Measurements from ENCODE around the gene QRICH1.

DNA sequence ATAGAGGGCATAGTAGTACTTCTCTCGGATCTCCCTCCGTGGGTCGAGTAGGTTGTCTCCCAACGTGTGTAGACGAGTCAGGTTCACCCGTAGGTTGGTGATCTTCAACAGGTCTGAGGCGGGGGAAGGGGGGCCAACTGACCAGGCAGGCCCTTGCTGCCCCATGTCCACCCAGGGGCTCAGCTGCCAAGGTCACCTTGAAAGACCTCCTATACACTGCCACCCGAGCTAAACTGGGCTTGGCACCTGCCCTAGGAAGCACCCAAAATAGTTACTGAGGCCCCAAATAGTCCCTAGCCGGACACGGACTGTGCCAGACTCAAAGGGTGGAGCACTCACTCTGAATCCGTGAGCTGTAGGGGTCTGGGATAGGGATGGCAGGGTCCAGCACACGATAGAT is 37.2 kb upstream of the QRICH1 start:
- no peak for TF ChIP-seq CTCF (IDR thresholded peaks at IDR 0.05; ENCODE audit: low read depth, low read length, poor library complexity, severe bottlenecking)
- TF ChIP-seq EZH2phosphoT487 (IDR thresholded peaks at IDR 0.05; ENCODE audit: borderline replicate concordance, low read length) = no peak

Data from DOHH2 (cell line).